Aorta (tissue), 5 donors: Measurements from ENCODE around the gene PROM1. TPM values are rescaled to one million over a fixed set of nuclear protein-coding genes. Genes with fewer than 3 reads are reported as not detected.

Experiments
- ATAC-seq: fragments of 200-7000 bp; cut with Tn5 transposase; one replicate; pipeline ENCODE4 v1.9.1; 2022; ENCODE audit warnings: moderate library complexity; ENCODE audit not compliant: low FRiP score
- DNase-seq, 2 donors: peaks; one replicate each; pipeline ENCODE4 v3.0.0-alpha.2; 2020
- H3K27ac ChIP-seq, 2 donors: one replicate each; pipeline ENCODE4 v1.5.1; 2013; ENCODE audit warnings: low read length in 2 of 2, mild to moderate bottlenecking in 2 of 2, moderate library complexity in 2 of 2, control low read depth in 1 of 2, inconsistent platforms in 1 of 2, low read depth in 1 of 2
- H3K27me3 ChIP-seq, 2 donors: one replicate each; pipeline ENCODE4 v1.6.1; 2013; ENCODE audit warnings: control low read depth in 1 of 2, low read length in 1 of 2, mild to moderate bottlenecking in 1 of 2, moderate library complexity in 1 of 2; ENCODE audit not compliant: insufficient read depth in 2 of 2, control insufficient read depth in 1 of 2
- H3K36me3 ChIP-seq, 2 donors: one replicate each; pipeline ENCODE4 v1.6.1; 2013; ENCODE audit warnings: control low read depth in 1 of 2, low read length in 1 of 2, mild to moderate bottlenecking in 1 of 2; ENCODE audit not compliant: insufficient read depth in 2 of 2, control insufficient read depth in 1 of 2
- H3K4me1 ChIP-seq, 2 donors: one replicate each; pipeline ENCODE4 v1.6.1; 2013; ENCODE audit warnings: low read length in 2 of 2, control low read depth in 1 of 2, mild to moderate bottlenecking in 1 of 2, moderate library complexity in 1 of 2; ENCODE audit not compliant: insufficient read depth in 2 of 2, control insufficient read depth in 1 of 2
- H3K4me3 ChIP-seq, 2 donors: one replicate each; pipeline ENCODE4 v1.5.1; 2013; ENCODE audit warnings: low read length in 2 of 2, control low read depth in 1 of 2, mild to moderate bottlenecking in 1 of 2
- H3K9me3 ChIP-seq: one replicate; pipeline ENCODE4 v1.6.1; 2013; ENCODE audit warnings: mild to moderate bottlenecking, low read length; ENCODE audit not compliant: control insufficient read depth
- WGBS, 2 donors: extraction: QIAGEN DNeasy Blood & Tissue Kit; methylation state at CpG; one replicate each; pipeline ENCODE4 v1.1.7; 2013; 5-methylcytosine and 5-hydroxymethylcytosine counted together
- intact Hi-C, 2 donors: fragments of 100-400 bp; cut with DNase I; formaldehyde crosslinking; loops; one replicate each; pipeline versions ENCODE4 v1.14.2 to v1.15.0; 2022
- long read RNA-seq, 2 donors: library from polyadenylated mRNA; unstranded; transcript quantifications; one replicate each; pipeline ENCODE4 v2.0.0, GENCODE V29; 2020 to 2021
- polyA plus RNA-seq, 2 donors: library from polyadenylated mRNA; stranded (reverse); fragments of 200-250 nt; gene quantifications; one replicate each; pipeline ENCODE4 v1.2.3, GENCODE V29; 2013
- total RNA-seq, 2 donors: library from RNA; stranded (reverse); fragmentation: NEBNext Ultra II Directional; extraction: Animal tissue kit (Norgen Biotek cat#: 25700); gene quantifications; one replicate each; pipeline ENCODE4 v1.2.1, GENCODE V29; 2021
- donor health status: healthy with polysubstance abuse.
- donor health status: Bipolar disorder and iron deficiency.
- donor health status: DM: no; HTN: no; CAD: no.
- donor health status: DM: no; HTN: no; CAD: no.
- donor health status: DM: yes; HTN: yes; CAD: no.

The PROM1 gene
- total RNA-seq (10 to 100 TPM in 1 of 2 donors, 1 to 10 TPM in 1; 8.0 to 28.9 TPM), polyA plus RNA-seq (1 to 10 TPM; 4.1 to 4.4 TPM)
- long read RNA-seq, donor 1, partial matches to known transcripts, result 1 of 2 reads
- long read RNA-seq, donor 1, other reads (novel, unspliced or antisense), result 1 of 2 reads
- long read RNA-seq, donor 2, full-length matches to known transcripts, result 6 of 11 reads
- long read RNA-seq, donor 2, partial matches to known transcripts, result 2 of 11 reads
- long read RNA-seq, donor 2, other reads (novel, unspliced or antisense), result 3 of 11 reads

GRCh38 chr4:16083241-16084191 lies at the start of gene PROM1:
Gene PROM1, minus strand, starts transcription at chr4:16084023. Its CDS starts 8,117 bp downstream, at chr4:16075906.
- Histone ChIP-seq H3K4me3 (peak within 1 kb of the TSS; percentile 15 to 50), H3K27me3 (peaks cover 0 to 1% of the 10 kb centered on the region in 2 donors), H3K36me3 (no peaks in the 10 kb centered on the region), H3K9me3 (peaks cover 1% of the 10 kb centered on the region), H3K4me1 (no peaks in the 10 kb centered on the region), H3K27ac (no peak within 1 kb of the TSS)
- ATAC-seq (peak; percentile 70), DNase-seq (peak; percentile 55 to 77)
- intact Hi-C loops, result loop anchor here in 1 of 2 donors (2.0 to 5.0 kb wide), 2 partner anchors 39 to 49 kb away; no protein-coding TSS in a partner anchor
- 2 to 4% methylated on average over 76 to 81 of the region's 81 CpGs for WGBS, 2 donors

GRCh38 chr4:16133406-16133805 lies 49.6 kb upstream of the PROM1 start:
- no peak overlapping the region for H3K4me3 ChIP-seq
- no peak for ATAC-seq
- WGBS, 2 donors, result 95 to 99% methylated on average over 1 of the region's 1 CpG
- no peaks in the 10 kb centered on the region for H3K4me1 ChIP-seq
- H3K27ac ChIP-seq, result no peak overlapping the region
- H3K9me3 ChIP-seq, result peaks cover 2% of the 10 kb centered on the region
- DNase-seq, result no peak
- no peaks in the 10 kb centered on the region for H3K36me3 ChIP-seq
- intact Hi-C loops, result no loop called here
- no peaks in the 10 kb centered on the region for H3K27me3 ChIP-seq

DNA sequence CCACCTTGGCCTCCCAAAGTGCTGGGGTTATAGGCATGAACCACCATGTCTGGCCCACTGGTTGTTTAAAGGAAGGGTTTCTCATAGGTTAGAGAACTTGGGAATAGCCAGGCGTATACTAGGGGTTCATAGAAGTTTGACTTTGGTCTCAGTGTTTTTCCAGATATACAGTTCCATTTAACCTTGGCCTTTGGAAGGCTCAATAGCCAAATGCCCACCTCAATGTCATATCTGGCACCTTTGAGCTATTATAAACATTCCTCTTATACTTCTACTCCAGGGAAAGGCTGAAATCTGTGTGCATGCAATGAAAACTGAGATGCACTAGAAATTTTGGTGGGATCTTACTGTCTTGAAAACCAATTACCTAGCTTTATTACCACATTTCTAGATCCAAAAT lies 47.5 kb upstream of the PROM1 start:
- Histone ChIP-seq H3K27ac (no peak overlapping the region), H3K9me3 (peaks cover 2% of the 10 kb centered on the region), H3K36me3 (no peaks in the 10 kb centered on the region), H3K27me3 (no peaks in the 10 kb centered on the region), H3K4me1 (no peaks in the 10 kb centered on the region), H3K4me3 (no peak overlapping the region)
- no peak for ATAC-seq
- no peak for DNase-seq
- intact Hi-C loops, result no loop called here
- WGBS, 2 donors, result 99 to 100% methylated on average over 1 of the region's 1 CpG

- no peak overlapping the region for H3K27ac ChIP-seq
- DNase-seq (no peak), ATAC-seq (no peak)
- 69 to 73% methylated on average over 1 of the region's 1 CpG for WGBS, 2 donors
- H3K36me3 ChIP-seq, result no peaks in the 10 kb centered on the region
- H3K4me1 ChIP-seq, result no peaks in the 10 kb centered on the region
- intact Hi-C loops, result no loop called here
- no peak overlapping the region for H3K4me3 ChIP-seq
- H3K27me3 ChIP-seq, result no peaks in the 10 kb centered on the region
- no peaks in the 10 kb centered on the region for H3K9me3 ChIP-seq
Observed at GRCh38 chr4:16129336-16129735, 45.5 kb upstream of the PROM1 start.

DNA sequence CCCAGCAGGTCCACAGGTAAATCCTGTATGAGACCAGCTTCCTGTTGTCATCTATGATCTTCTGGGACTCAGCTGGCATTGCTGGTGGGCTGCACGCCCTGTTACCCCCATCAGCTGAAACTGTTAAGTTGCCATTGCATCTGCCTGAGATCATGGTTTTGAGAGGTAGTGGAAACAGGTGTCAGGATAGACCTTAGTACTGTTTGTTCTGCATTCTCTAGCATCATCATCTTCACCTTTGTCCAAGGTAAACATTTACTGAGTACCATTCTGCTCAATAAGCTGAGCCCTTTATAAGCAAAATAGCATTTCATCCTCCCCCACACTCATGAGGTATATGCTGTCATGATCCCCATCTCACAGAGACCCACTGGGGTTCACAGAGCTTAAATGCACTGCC lies 42.9 kb upstream of the PROM1 start:
- intact Hi-C loops, result no loop called here
- Histone ChIP-seq H3K27ac (no peak overlapping the region), H3K4me1 (peaks cover 0 to 9% of the 10 kb centered on the region in 2 donors), H3K36me3 (no peaks in the 10 kb centered on the region), H3K4me3 (no peak overlapping the region), H3K9me3 (no peaks in the 10 kb centered on the region), H3K27me3 (no peaks in the 10 kb centered on the region)
- 95 to 96% methylated on average over 1 of the region's 1 CpG for WGBS, 2 donors
- DNase-seq (no peak), ATAC-seq (no peak)

GRCh38 chr4:16125571-16126445 lies 42.0 kb upstream of the PROM1 start:
- H3K36me3 ChIP-seq, result no peaks in the 10 kb centered on the region
- 57 to 62% methylated on average over 8 of the region's 8 CpGs for WGBS, 2 donors
- H3K4me3 ChIP-seq, result no peak overlapping the region
- DNase-seq (no peak), ATAC-seq (no peak)
- intact Hi-C loops, result no loop called here
- peaks cover 0 to 10% of the 10 kb centered on the region in 2 donors for H3K4me1 ChIP-seq
- no peaks in the 10 kb centered on the region for H3K9me3 ChIP-seq
- H3K27ac ChIP-seq, result no peak overlapping the region
- no peaks in the 10 kb centered on the region for H3K27me3 ChIP-seq

GRCh38 chr4:16124232-16124631 lies 40.4 kb upstream of the PROM1 start:
- Histone ChIP-seq H3K36me3 (no peaks in the 10 kb centered on the region), H3K27ac (no peak overlapping the region), H3K27me3 (no peaks in the 10 kb centered on the region), H3K4me1 (peaks cover 0 to 10% of the 10 kb centered on the region in 2 donors), H3K4me3 (no peak overlapping the region), H3K9me3 (no peaks in the 10 kb centered on the region)
- 84 to 92% methylated on average over 4 of the region's 4 CpGs for WGBS, 2 donors
- intact Hi-C loops, result loop anchor here in 1 of 2 donors (5.0 kb wide), 1 partner anchor 42 kb away; the partner anchor contains the start of gene PROM1
- DNase-seq (no peak), ATAC-seq (no peak)
